Pancreas (tissue), 10 donors: ENCODE results near the gene PKIG. TPM values are rescaled to one million over a fixed set of nuclear protein-coding genes. Genes with fewer than 3 reads are reported as not detected.
A peak's percentile ranks its signal among the peaks of the same experiment; 100 is the strongest.

Source experiments
- ATAC-seq, 4 donors: fragments of 200-7000 bp; cut with Tn5 transposase; one replicate each; pipeline versions ENCODE4 v1.8.0 to v1.9.1; 2020; ENCODE audit warnings: mild to moderate bottlenecking in 4 of 4, moderate library complexity in 4 of 4
- DNase-seq, 6 donors: peaks; one replicate each; pipeline ENCODE4 v3.0.0-alpha.2; 2020
- FAIRE-seq: peaks from 2 replicates; lab custom pipeline; 2012; peaks lifted over from hg19 to GRCh38; lab: Jason Lieb, UNC
- H3K27ac ChIP-seq, 4 donors: fragments of 200-600 bp; sonication (generic); 1 replicate in 3 of 4; 2 replicates in 1 of 4; pipeline versions ENCODE4 v1.5.0 to v1.8.0; 2020
- H3K27me3 ChIP-seq, 4 donors: fragments of 200-600 bp; one replicate each; pipeline ENCODE4 v1.8.0; 2021
- H3K36me3 ChIP-seq, 3 donors: fragments of 200-600 bp; sonication (generic) in 1 of 3; one replicate each; pipeline versions ENCODE4 v1.5.0 to v1.8.0; 2020 to 2021
- H3K4me1 ChIP-seq, 3 donors: fragments of 200-600 bp; one replicate each; pipeline ENCODE4 v1.8.0; 2021
- H3K4me3 ChIP-seq, 4 donors: fragments of 200-600 bp; sonication (generic) in 2 of 4; one replicate each; pipeline versions ENCODE4 v1.5.0 to v1.8.0; 2020 to 2021
- H3K9me3 ChIP-seq, 4 donors: fragments of 200-600 bp; one replicate each; pipeline ENCODE4 v1.8.0; 2021
- WGBS, 2 donors: extraction: QIAGEN DNeasy Blood & Tissue Kit; methylation state at CpG; one replicate each; pipeline ENCODE4 v1.1.7; 2013; 5-methylcytosine and 5-hydroxymethylcytosine counted together
- intact Hi-C, 3 donors: fragments of 100-400 bp; cut with DNase I; formaldehyde crosslinking; loops; one replicate each; pipeline versions ENCODE4 v1.11.1 to v1.14.2; 2022
- polyA plus RNA-seq, 2 donors: library from polyadenylated mRNA; stranded (reverse); fragments of 200-250 nt; gene quantifications; one replicate each; pipeline ENCODE4 v1.2.3, GENCODE V29; 2013
- total RNA-seq, 6 donors: library from RNA; stranded (reverse); fragmentation: NEBNext Ultra II Directional in 4 of 6; extraction: Animal tissue kit (Norgen Biotek cat#: 25700) in 4 of 6; gene quantifications; one replicate each; pipeline versions ENCODE4 v1.2.1 to v1.2.4, GENCODE V29; 2021 to 2023
- TF ChIP-seq, protein P1 (sequence below), 4 donors: fragments of 200-600 bp; sonication (generic) in 3 of 4; IDR thresholded peaks; one replicate each; pipeline versions ENCODE4 v1.5.0 to v1.8.0; 2021; ENCODE audit warnings: antibody characterized with exemption in 4 of 4
- donor health status: healthy with polysubstance abuse.
- donor health status: DM: no; HTN: no; CAD: no; lungs with moderate emphysema.
- donor health status: DM: no; HTN: no; CAD: no.
- donor health status: control.
- donor health status: control.
- donor health status: Bipolar disorder and iron deficiency.
- donor health status: DM: yes; HTN: yes; CAD: no.
- donor health status: DM: no; HTN: no; CAD: no.
- donor health status: DM: no; HTN: no; CAD: no.
- donor health status: DM: yes; HTN: yes; CAD: no.

PKIG gene
- total and polyA plus RNA-seq, 8 donors, result 10.6 to 40.2 (median 13.1) TPM

DNA sequence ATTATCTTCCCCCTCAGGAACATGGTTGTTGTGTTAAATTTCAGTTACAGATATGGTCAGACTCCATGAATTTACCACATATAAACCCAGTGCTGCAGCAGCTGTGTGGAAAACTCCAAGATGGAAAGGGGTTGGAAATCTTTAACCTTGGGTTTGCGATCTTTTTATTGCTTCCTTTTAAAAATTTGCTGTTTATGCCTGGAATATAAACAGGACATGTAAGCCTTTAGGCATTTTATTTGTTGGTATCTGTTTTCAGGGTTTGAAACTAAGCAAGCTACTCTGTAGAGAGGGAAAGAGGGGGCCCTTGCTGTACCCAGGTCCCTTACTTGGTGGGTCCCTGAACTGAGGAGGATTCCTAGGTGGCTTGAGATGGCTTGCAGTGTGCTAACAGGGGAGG is 778 bp downstream of the PKIG start:
- Histone ChIP-seq H3K4me3 (no peak overlapping the region), H3K4me1 (no peaks in the 10 kb centered on the region), H3K27me3 (no peaks in the 10 kb centered on the region), H3K36me3 (no peaks in the 10 kb centered on the region), H3K27ac (no peak overlapping the region), H3K9me3 (no peaks in the 10 kb centered on the region)
- WGBS, 2 donors, result 81% methylated on average over 1 of the region's 1 CpG
- intact Hi-C loops, result no loop called here
- DNase-seq (no peak), ATAC-seq (no peak), FAIRE-seq (no peak)
- TF ChIP-seq, protein P1, sequence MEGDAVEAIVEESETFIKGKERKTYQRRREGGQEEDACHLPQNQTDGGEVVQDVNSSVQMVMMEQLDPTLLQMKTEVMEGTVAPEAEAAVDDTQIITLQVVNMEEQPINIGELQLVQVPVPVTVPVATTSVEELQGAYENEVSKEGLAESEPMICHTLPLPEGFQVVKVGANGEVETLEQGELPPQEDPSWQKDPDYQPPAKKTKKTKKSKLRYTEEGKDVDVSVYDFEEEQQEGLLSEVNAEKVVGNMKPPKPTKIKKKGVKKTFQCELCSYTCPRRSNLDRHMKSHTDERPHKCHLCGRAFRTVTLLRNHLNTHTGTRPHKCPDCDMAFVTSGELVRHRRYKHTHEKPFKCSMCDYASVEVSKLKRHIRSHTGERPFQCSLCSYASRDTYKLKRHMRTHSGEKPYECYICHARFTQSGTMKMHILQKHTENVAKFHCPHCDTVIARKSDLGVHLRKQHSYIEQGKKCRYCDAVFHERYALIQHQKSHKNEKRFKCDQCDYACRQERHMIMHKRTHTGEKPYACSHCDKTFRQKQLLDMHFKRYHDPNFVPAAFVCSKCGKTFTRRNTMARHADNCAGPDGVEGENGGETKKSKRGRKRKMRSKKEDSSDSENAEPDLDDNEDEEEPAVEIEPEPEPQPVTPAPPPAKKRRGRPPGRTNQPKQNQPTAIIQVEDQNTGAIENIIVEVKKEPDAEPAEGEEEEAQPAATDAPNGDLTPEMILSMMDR (IDR thresholded peaks at IDR 0.05), result no peak

DNA sequence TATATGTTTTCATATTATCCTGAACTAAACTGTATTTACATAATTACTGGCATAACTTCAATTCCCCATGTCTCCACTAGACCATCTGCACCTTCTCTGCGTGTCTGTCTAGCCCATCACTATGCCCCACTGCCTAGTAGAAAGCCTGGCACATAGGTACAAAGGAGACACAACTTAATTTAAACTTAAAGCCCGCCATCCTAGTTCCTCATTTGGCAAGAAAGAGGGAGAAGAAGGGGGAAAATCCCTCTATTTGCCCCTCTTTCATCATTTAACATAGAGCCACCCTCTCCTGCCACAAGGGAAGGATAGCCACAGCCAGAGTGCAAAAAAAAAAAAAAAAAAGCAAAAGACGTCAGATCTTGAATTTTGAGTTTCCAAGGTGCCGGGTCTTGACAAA is 1.8 kb downstream of the PKIG start:
- Histone ChIP-seq H3K4me1 (no peaks in the 10 kb centered on the region), H3K36me3 (no peaks in the 10 kb centered on the region), H3K27me3 (no peaks in the 10 kb centered on the region), H3K9me3 (no peaks in the 10 kb centered on the region), H3K4me3 (no peak overlapping the region), H3K27ac (no peak overlapping the region)
- no peak for ATAC-seq
- no peak for FAIRE-seq
- 88 to 94% methylated on average over 4 of the region's 4 CpGs for WGBS, 2 donors
- intact Hi-C loops, result no loop called here
- TF ChIP-seq, protein P1 (IDR thresholded peaks at IDR 0.05), result no peak
- DNase-seq, result no peak

DNA sequence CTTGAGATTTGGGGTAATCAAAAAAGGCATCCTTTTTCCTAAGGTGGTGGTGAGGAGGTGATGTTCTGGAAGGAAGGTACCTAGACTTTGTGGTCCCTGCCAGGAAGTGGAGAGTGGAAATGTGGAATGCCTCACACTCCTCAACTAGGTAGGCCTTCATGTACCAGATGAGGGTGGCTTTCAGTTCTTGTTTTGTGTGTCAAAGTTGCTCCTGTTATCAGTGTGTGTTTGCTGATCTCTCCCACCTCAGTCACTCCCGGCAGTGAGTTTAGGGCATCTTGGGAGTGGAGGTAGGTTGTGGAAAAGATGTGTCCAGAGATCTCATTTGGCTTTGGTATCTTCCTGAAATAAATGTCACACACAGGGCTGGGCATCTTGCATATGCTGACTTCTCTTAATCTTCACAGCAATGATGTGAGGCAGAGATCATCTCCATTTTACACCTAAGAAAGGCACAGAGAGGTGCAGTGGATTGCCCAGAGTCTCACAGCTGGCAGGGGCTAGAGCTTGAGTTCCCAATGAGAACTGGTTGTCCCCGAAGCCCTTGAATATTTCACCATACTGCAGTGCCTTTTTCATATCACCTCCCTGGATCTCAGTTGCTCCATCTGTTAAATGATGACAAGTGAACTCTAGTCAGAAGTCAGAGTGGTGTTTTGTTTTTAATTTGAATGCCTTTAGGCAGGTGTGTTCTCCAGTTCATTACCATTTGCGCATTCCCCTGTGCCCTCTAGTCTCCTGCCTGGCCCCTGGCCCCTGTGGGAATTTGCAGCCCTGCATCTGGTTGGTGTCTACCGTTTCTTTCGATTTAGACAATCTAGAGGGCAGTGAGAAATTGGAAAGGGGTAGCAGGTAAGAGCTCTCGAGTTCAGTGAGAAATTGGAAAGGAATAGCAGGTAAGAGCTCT is 2.9 kb downstream of the PKIG start:
- no peak for ATAC-seq
- no peak overlapping the region for H3K27ac ChIP-seq
- no peak overlapping the region for H3K4me3 ChIP-seq
- FAIRE-seq, result no peak
- WGBS, 2 donors, result 73 to 77% methylated on average over 6 of the region's 6 CpGs
- no peaks in the 10 kb centered on the region for H3K27me3 ChIP-seq
- DNase-seq, result no peak
- H3K36me3 ChIP-seq, result no peaks in the 10 kb centered on the region
- intact Hi-C loops, result no loop called here
- H3K9me3 ChIP-seq, result no peaks in the 10 kb centered on the region
- TF ChIP-seq, protein P1 (IDR thresholded peaks at IDR 0.05), result no peak
- no peaks in the 10 kb centered on the region for H3K4me1 ChIP-seq

DNA sequence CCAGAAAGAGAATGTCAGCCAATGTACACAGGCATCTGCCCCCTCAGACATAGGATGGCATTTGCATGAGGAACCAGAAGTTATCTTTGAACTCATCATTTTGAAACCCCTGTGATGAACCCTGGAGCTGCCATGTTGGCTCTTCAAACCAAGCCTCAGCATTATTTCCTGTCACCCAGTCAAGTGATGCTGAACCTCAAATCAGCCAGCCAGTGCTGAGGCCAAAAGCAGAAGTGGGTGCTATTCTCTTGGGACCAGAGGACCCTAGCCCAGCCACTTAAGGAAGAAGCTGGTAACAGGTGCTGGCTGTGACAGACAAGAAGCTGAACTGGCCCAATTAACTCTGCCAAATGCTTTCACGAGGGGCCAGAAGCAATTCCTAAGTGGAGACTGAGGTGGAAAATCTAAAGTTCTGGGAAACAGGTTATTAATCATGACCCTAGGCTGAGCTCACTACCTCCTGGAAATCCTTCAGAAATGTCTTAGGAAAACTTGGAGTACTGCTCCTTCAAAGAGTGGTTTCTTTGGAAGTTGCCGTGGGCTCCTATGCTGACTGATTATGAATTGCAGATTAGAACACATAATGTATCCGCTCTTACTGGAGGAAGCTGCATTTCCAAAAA is 4.0 kb downstream of the PKIG start:
- ATAC-seq, result peak in 1 of 4 donors; percentile 31
- H3K4me1 ChIP-seq, result no peaks in the 10 kb centered on the region
- intact Hi-C loops, result no loop called here
- no peak overlapping the region for H3K4me3 ChIP-seq
- TF ChIP-seq, protein P1 (IDR thresholded peaks at IDR 0.05), result no peak
- no peaks in the 10 kb centered on the region for H3K9me3 ChIP-seq
- H3K27me3 ChIP-seq, result no peaks in the 10 kb centered on the region
- no peak overlapping the region for H3K27ac ChIP-seq
- FAIRE-seq, result no peak
- 90% methylated on average over 3 of the region's 3 CpGs for WGBS, 2 donors
- no peaks in the 10 kb centered on the region for H3K36me3 ChIP-seq
- no peak for DNase-seq
